ENCODE data around the gene NPB.

The NPB gene

DNA sequence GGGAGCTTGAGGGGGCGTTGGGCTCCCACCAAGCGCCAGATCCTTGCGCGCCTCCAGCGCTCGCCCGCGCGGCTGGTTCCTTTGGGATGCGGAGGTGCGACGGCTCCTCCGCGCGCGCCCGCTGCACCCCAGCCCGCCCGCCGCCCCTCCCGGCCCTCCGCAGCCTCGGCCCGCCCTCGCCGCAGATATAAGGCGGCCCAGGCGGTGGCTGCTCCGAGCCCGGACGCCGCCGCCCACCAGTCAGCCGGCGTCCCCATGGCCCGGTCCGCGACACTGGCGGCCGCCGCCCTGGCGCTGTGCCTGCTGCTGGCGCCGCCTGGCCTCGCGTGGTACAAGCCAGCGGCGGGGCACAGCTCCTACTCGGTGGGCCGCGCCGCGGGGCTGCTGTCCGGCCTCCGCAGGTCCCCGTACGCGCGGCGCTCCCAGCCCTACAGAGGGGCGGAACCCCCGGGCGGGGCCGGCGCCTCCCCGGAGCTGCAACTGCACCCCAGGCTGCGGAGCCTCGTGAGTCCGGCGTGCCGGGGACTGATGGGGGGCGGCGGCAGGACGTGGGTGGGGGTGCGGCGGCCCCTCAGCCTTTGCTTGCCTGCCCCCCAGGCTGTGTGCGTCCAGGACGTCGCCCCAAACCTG lies at the start of gene NPB:
TSS of gene NPB (plus strand) at position 216 of the 630 bp plus-strand sequence. CDS start at position 256, 40 bp downstream.
- in situ Hi-C loops (cut with HindIII; ENCODE audit: low sequenced_read_pairs), result no loop called here

GRCh38 chr17:81854974-81855774 lies 46.9 kb upstream of the NPB start:
- in situ Hi-C loops (cut with HindIII; ENCODE audit: low sequenced_read_pairs), result no loop called here

DNA sequence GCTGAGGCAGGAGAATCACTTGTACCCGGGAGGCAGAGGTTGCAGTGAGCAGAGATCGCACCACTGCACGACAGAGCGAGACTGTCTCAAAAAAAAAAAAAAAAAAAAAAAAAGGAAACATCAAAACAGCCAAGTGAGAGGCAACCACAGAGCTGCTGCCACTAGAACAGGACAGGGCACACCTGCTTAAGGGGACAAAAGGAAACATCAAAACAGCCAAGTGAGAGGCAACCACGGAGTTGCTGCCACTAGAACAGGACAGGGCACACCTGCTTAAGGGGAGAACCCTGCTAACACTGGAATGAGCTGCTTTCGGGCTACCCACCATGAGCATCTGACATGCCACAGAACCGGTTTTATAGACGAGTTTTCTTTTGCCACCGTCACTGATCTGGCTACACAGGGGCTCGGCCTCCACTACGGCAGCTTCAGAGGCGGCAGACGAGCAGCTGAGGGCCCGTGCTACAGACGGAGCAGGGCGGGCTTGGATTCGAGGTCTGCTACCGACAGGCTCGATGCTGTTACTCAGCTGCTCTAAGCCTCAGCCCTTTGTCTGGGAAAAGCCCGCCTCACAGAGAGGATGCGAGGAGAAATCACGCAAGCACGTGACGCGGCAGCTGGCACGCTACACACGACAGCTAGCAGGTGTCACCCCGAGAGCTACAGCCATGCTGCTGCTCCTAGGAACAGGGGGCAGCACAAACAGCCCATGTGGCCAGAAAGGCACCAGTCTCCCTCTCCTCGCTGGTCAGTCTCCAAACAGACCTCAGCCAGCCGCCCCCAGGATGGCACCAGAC lies 43.7 kb upstream of the NPB start:
- in situ Hi-C loops (cut with HindIII; ENCODE audit: low sequenced_read_pairs), result no loop called here

- in situ Hi-C loops (cut with HindIII; ENCODE audit: low sequenced_read_pairs), result no loop called here
Measured at GRCh38 chr17:81858967-81859905, 42.8 kb upstream of the NPB start.

DNA sequence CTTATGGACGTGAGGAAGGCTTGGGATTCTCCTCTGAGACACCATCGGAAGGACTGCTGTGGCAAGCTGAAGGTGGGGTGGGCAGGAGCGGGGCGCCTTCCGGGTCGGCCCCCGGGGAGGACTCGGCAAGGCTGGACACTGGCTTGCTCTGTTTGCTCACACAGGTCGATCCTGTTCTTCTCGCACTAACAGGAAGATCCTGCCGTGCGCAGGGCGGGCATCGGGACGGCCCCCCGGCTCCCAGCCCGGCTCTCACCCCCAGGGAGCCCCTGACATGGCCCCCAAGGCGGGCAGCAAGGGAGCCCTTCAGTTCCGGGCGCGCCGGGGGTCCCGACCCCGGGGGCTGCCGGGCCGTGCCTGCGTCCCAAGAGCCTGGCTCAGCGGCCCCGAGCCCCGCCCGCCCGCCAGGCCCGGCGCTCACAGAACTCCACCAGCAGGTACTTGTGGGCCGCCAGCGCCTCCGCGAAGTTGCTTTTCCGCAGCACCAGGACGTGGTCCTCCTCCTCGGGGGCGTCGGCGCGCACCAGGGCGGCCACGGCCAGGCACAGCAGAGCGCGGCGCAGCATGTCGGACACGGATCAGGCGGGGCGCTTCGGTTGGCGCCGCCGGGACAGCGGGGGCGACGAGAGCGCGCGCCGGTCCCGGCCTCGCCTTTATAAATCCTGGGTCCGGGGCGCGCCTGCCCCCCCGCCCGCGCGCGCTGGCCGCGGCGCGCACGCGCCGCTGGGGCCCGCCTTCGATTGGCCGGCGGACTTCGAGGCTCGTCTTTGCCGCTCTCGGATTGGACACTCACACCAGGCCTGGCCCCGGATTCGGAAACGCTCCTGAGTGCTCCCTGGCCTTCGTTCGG lies 41.9 kb upstream of the NPB start, which contains the start of gene P4HB:
TSS of gene P4HB (minus strand) at position 630 of the 850 bp plus-strand sequence. CDS start at position 566, 64 bp downstream.
- in situ Hi-C loops (cut with HindIII; ENCODE audit: low sequenced_read_pairs), result no loop called here

DNA sequence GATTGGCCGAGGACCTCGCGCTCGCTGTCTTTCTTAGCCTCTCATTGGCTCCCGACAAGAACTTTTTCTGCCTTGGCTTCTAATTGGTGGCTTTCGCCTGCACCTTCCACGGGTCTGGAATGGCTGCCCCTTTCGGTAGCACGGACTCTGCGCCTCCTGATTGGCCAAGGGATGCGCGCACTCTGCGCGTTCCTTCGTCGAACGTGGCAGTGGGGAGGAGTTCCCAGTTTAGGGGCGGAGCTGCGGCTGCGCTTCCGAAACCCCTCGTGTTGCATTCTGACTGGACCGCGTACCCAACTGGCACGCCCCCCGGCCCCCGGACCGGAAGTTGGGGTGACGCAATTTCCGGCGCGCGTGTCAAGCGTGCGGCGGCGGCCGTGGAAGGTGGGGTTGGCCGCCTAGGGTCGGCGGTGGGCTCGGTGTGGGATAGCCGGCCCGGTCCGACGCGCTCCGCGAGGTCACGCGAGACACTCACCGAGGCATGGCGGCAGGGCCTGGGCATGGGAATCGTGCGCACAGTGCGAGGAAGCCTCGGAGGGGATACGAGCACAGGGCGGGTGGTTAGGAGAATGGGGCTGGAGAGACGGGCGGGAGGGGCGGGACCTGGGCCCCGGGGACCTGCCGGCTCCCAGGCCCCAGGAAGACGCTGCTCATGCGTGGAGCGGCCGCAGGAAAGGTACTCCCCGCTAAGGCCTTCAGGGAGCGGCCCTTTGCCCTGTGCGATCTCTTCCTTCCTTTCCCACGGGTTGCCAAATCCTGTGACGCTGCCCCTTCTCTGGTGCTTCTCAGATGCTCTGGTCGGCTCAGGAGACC lies 41.1 kb upstream of the NPB start:
- in situ Hi-C loops (cut with HindIII; ENCODE audit: low sequenced_read_pairs), result no loop called here

- in situ Hi-C loops (cut with HindIII; ENCODE audit: low sequenced_read_pairs), result no loop called here
Measured at GRCh38 chr17:81863123-81863675, 38.8 kb upstream of the NPB start.

DNA sequence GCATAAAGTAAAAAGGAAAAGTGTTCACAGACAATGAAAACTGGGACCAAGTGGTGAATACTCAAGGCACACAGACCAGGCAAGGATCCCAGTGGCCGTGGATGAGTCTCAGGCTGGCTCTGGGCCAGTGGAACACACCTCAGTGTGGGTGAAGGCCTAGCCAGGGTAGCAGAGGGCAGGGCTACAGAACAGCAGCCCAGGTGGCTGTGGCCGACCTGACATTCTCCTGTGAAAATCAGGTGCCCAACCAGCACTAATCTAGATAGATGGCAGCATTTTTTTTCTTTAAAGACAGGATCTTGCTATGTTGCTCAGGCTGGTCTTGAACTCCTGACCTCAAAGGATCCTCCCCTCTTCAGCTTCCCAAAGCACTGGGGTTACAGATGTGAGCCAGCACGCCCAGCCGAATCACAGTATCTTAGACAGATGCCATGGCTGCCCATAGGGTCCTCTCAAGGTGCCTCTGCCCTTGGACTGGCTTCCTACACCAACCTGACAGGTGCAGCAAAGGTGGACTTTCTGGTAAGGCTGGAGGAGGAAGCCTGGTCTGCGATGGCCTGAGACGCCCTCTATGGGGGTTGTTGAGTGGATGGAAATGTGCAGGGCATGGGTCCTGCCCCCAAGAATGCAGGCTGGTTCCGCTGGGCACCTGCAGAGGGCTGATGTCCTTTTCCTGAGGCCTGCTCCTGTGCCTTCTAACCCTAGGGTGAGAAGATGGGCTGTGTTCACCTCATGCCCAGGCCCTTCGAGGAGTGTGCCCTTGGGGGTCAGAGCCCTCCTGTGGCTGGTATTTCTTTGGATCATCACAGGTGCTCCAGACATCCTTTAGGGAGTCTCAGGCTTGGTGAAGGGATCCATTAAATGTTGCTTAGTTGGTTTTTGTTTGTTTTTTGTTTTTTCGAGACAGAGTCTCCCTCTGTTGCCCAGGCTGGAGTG lies 37.9 kb upstream of the NPB start:
- in situ Hi-C loops (cut with HindIII; ENCODE audit: low sequenced_read_pairs), result no loop called here

DNA sequence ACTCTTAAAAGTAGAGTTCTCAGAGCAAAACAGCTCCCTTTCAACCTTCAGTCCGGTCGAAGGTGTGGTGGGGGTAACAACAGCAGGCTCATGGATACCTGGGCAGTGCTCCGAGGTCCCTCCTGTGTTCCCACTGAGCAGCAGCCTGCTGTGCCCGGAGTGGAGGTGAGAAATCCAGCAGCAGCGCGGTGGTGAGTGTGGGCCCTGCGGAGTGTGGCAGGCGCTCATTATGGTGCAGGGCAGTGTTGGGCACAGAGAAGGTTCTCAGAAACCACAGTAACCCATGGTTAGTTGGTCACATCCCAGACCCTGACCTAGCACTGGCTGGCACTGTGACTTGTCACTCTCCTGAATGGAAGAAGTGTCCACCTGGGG lies 36.7 kb upstream of the NPB start:
- in situ Hi-C loops (cut with HindIII; ENCODE audit: low sequenced_read_pairs), result no loop called here

DNA sequence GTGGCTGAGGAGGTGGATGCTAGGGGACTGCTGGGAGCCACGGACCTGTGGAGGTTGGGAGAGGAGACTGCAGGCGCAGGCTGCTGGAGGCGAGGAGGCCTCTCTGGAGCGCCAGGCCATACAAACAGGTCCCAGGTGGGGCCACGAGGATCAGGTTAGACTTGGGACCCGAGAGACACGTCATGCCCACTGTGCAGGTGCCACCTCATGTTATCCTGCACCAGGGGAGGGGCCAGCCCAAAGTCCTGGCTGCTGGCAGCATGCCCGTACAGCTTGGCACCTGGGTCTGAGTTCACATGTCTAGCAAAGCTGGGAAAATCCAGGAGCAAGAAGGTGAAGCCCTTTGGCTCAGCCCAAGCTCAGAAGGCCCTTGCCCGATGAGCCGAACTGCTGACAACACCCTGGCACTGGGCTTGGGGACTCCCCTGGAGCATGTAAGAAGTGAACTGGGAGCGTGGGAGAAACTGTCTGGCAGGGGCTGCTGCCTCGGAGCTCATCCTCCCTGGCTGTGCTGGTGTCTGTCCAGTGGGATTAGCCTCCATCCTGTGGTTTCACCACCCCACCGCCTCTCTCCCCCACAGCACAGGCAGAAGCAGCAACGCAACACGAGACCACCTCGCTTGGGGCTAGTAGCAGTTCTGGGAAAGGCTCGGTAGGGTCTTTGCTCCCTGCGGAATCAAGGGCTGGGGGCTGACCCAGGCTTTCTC lies 36.2 kb upstream of the NPB start:
- in situ Hi-C loops (cut with HindIII; ENCODE audit: low sequenced_read_pairs), result no loop called here

DNA sequence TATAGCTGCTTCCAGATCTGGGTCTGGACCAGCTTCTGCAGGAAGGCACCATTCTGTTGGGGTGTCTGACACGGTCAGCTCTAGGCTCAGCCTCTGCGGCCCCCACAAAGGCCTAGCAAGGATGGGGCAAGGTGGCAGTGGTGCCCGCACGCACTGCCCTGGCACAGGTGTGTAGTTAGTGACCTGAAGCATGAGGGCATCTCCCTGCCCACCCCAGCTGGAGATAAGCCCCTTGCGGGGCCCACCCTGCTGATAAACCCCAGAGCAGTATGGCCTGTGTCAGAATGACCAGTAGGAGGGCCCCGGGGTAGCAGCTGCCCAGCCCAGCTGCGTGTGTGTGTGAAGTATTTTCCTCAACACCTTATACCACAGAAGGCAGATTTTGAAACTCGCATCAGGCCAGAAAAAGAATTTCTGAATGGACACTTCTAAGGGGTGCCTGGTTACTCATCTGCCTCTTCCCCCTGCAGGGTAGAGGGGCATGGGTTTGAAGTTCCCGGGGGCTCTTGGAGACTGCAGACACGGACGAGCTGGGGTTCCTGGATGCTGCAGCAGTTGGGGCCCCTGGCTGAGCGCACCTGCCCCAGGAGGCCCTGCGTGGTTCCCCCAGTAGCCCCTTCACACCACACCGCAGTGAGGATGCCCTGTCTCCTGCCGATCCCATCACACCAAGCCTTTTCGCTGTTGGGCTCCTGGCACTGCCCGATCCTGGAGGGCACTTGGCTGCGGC lies 35.4 kb upstream of the NPB start:
- in situ Hi-C loops (cut with HindIII; ENCODE audit: low sequenced_read_pairs), result no loop called here

DNA sequence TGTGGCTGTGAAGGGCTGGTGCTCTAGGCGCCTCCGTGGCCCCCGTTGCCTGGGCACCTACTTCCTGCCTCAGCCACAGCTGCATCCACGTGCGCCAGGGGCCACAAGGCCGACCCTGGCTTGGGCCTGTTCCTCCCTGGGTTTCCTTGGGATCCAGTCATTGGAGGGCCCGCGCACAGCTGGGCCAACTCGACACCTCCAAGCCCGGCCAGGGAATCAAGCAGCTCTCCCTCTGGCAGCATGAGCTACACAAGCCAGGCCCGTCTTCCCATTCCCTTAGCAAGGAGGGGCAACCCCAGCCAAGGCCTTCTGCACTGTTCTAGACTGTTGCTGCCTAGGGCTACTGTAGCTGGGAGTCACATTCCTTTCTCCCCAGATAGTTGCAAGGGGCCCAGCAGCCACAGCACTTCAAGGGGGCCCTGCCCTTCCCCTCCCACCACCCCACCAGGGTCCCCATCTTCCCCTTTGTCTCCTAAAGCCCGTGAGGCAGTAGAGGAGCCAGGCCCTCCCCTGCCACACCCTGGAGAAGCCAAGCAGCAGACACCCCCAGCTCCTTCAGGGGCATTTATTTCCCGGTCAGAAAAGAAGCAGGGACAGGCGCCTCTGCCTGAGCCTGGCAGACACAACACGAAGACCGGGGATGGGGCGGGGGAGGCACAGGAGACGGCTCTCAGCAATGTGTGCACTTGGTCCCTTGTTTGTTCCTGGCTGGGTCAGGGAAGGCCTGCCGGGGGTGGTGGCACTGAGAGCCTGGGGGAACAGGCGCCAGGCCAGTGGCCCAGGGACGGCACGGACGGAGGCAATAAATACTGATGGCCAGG lies 34.7 kb upstream of the NPB start:
- in situ Hi-C loops (cut with HindIII; ENCODE audit: low sequenced_read_pairs), result no loop called here

- in situ Hi-C loops (cut with HindIII; ENCODE audit: low sequenced_read_pairs), result no loop called here
Measured at GRCh38 chr17:81867991-81868673, 33.9 kb upstream of the NPB start.

GRCh38 chr17:81868674-81869220 lies 33.3 kb upstream of the NPB start:
- in situ Hi-C loops (cut with HindIII; ENCODE audit: low sequenced_read_pairs), result no loop called here
